Measurements from ENCODE around the gene MRPL42.

- TF ChIP-seq CTCF (conservative IDR thresholded peaks at IDR 0.05; ENCODE audit: low read depth in 2 of 2) (no peak), EZH2 (IDR thresholded peaks at IDR 0.05; ENCODE audit: low read depth, unreplicated experiment) (no peak), EZH2phosphoT487 (IDR thresholded peaks at IDR 0.05; ENCODE audit: unreplicated experiment) (no peak), POLR2AphosphoS5 (IDR thresholded peaks at IDR 0.05; ENCODE audit: low read depth) (no peak), CREB1 (CRISPR knock-in tag; IDR thresholded peaks at IDR 0.05; ENCODE audit: low read depth) (no peak)
Observed at GRCh38 chr12:93447555-93448290, 19.6 kb upstream of the MRPL42 start.

Measured in GM23338 (cell line).